ENCODE data around the gene YWHAG.
"Not testable (repeated sequence)": the region's sequence is repeated elsewhere in the genome, so short reads cannot be mapped to it uniquely, and the experiment has no call there.

The YWHAG gene

DNA sequence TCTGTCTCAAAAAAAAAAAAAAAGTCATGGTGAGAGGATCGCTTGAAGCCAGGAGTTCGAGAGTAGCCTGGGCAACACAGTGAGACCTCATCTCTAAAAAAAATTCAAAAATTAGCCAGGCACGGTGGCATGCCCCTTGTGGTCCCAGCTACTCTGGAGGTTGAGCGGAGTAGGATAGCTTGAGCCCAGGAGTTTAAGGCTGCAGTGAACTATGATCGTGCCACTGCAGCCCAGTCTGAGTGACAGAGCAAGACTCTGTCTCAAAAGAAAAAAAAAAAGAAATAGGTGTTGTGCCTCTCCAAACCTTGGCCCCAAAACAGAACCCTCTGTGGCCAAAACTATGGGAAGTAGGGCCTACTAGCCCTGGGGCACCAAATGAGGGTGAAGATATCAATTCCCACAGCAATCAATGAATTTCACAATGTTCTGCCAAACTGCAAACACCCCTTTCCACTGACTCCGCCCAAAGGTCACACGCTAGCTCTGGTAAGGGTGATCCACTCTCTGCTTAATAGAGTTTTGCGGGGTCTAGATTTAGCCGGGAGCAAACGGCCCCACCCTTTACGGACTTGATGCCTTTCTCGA, 33.8 kb upstream of the YWHAG start:
- Mint-ChIP-seq H3K36me3 (ENCODE audit: low read depth) (no peaks in the 10 kb centered on the region), H3K4me1 (peaks cover 27% of the 10 kb centered on the region), H3K4me3 (peak overlapping the region; percentile 75), H3K27ac (peak overlapping the region; percentile 95), H3K27me3 (no peaks in the 10 kb centered on the region), H3K9me3 (no peaks in the 10 kb centered on the region)
- ATAC-seq (no peak), DNase-seq (no peak)

DNA sequence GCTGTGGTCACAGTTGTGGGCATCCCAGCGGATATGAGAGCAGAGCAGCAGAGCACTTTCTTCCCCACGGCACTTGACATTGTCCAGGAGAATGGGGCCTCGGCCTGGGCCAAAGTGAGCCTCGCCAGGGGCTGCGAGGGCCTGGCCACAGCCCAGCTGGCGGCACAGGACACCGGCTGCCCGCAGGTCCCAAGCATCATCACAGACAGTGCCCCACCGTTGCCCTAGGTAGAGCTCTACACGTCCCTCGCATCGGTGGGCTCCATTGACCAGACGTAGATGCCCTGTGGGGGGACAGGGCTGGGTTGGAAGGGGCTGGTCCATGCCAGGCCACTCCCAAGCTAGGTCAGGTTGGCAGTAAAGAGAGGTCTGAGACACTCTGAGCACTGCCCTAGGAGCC, 31.3 kb upstream of the YWHAG start:
- no peaks in the 10 kb centered on the region for H3K9me3 Mint-ChIP-seq
- no peaks in the 10 kb centered on the region for H3K27me3 Mint-ChIP-seq
- peaks cover 20% of the 10 kb centered on the region for H3K4me1 Mint-ChIP-seq
- H3K4me3 Mint-ChIP-seq = no peak overlapping the region
- ATAC-seq = no peak
- DNase-seq = no peak
- H3K27ac Mint-ChIP-seq = no peak overlapping the region
- H3K36me3 Mint-ChIP-seq (ENCODE audit: low read depth) = no peaks in the 10 kb centered on the region

DNA sequence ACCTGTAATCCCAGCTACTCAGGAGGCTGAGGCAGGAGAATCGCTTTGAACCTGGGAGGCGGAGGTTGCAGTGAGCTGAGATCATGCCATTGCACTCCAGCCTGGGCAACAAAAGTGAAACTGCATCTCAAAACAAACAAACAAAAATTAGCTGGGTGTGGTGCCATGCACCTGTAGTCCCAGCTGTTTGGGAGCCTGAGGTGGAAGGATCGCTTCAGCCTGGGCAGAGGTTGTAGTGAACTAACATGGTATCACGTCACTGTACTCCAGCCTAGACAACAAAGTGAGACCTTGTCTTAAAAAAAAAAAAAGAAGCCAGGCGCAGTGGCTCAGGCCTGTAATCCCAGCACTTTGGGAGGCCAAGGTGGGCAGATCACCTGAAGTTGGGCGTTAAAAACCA, 29.0 kb upstream of the YWHAG start:
- not testable (repeated sequence) for H3K27me3 Mint-ChIP-seq; H3K4me3 Mint-ChIP-seq; H3K9me3 Mint-ChIP-seq; ATAC-seq; DNase-seq; H3K36me3 Mint-ChIP-seq (ENCODE audit: low read depth); H3K27ac Mint-ChIP-seq
- peaks cover 13% of the 10 kb centered on the region for H3K4me1 Mint-ChIP-seq

DNA sequence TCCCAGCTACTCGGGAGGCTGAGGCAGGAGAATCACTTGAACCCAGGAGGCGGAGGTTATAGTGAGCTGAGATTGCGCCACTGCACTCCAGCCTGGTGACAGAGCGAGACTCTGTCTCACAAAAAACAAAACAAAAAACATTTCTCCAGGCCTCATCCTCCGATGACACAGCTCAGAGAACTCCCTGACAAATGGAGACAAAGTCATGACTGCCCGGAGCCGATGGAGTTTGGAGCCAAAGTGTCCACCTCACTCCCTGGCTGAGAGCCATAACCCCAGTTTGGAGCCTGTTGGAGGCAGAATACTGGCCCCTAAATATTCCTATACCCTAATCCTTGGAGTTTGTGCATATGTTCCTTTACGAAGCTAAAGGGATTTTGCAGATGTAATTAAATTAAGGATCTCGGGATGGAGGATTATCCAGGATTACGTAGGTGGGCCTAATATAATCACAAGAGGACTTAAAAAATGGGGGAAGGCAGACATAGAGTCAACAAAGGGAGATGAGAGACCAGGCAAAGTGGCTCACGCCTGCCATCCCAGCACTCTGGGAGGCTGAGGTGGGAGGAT, 28.0 kb upstream of the YWHAG start:
- H3K27me3 Mint-ChIP-seq = no peaks in the 10 kb centered on the region
- no peak overlapping the region for H3K27ac Mint-ChIP-seq
- no peaks in the 10 kb centered on the region for H3K9me3 Mint-ChIP-seq
- no peaks in the 10 kb centered on the region for H3K36me3 Mint-ChIP-seq (ENCODE audit: low read depth)
- ATAC-seq = no peak
- H3K4me1 Mint-ChIP-seq = peaks cover 5% of the 10 kb centered on the region
- no peak overlapping the region for H3K4me3 Mint-ChIP-seq
- no peak for DNase-seq

DNA sequence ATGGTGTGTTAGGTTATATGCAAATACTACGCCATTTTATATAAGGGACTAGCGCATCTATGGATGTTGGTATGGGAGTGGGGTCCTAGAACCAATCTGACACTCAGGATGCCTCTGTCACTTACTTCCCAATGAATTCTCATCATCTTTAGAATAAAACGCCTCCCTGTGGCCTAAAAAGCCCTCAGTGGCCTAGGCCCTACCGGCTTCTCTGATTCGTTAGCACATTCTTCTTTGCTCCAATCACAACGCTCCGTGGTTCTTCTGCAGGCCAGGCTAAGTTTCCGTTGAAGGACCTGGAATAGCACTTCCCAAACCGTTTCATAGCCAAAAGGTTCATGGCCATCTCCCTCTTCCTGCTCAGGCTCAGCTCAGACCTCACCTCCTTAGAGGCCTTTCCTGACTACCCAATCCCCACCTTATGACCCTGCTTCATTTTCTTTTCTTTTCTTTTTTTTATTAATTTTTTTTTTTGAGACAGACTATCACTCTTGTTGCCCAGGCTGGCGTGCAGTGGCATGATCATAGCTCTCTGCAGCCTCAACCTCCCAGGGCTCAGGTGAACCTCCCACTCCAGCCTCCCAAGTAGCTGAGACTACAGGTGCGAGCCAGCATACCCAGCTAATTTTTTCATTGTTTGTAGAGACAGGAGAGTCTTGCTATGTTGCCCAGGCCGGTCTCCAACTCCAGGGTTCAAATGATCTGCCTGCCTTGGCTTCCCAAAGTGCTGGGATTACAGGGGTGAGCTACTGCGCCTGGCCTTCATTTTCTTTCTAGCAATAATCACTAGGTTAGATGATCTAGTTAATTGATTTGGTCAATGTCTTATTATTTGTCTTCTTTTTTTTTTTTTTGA, 24.5 kb upstream of the YWHAG start:
- Mint-ChIP-seq H3K27ac (no peak overlapping the region), H3K9me3 (no peaks in the 10 kb centered on the region), H3K4me1 (peaks cover 13% of the 10 kb centered on the region), H3K36me3 (ENCODE audit: low read depth) (no peaks in the 10 kb centered on the region), H3K4me3 (no peak overlapping the region), H3K27me3 (no peaks in the 10 kb centered on the region)
- no peak for DNase-seq
- ATAC-seq = no peak

DNA sequence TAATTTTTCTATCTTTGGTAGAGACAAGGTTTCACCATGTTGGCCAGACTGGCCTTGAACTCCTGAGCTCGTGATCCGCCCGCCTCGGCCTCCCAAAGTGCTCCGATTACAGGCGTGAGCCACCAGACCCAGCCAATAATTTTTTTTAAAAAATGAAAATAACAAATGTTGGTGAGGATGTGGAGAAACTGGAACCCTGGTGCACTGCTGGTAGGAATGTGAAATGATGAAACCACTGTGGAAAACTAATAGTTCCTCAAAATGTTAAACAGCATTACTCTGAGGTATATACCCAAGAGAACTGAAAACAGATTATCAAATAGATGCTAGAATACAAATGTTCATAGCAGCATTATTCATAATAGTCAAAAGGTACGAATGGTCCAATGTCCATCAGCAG, 23.0 kb upstream of the YWHAG start:
- Mint-ChIP-seq H3K9me3 (no peaks in the 10 kb centered on the region), H3K27ac (no peak overlapping the region), H3K4me3 (no peak overlapping the region)

DNA sequence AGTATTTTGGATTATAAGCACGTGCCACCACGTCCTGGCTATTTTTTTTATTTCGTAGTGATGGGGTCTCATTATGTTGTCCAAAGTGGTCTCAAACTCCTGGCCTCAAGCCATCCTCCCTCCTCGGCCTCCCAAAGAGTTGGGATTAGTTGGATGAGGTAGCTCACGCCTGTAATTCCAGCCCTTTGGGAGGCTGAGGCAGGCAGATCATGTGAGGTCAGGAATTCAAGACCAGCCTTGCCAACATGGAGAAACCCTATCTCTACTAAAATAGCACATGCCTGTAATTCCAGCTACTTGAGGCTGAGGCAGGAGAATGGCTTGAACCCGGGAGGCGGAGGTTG, 21.8 kb upstream of the YWHAG start:
- no peak for ATAC-seq
- H3K27me3 Mint-ChIP-seq = no peaks in the 10 kb centered on the region

More for the DNA sequence above, 23.0 kb upstream of the YWHAG start:
- ATAC-seq = no peak
- Mint-ChIP-seq H3K27me3 (no peaks in the 10 kb centered on the region), H3K4me1 (peaks cover 13% of the 10 kb centered on the region), H3K36me3 (ENCODE audit: low read depth) (no peaks in the 10 kb centered on the region)
- DNase-seq = no peak

DNA sequence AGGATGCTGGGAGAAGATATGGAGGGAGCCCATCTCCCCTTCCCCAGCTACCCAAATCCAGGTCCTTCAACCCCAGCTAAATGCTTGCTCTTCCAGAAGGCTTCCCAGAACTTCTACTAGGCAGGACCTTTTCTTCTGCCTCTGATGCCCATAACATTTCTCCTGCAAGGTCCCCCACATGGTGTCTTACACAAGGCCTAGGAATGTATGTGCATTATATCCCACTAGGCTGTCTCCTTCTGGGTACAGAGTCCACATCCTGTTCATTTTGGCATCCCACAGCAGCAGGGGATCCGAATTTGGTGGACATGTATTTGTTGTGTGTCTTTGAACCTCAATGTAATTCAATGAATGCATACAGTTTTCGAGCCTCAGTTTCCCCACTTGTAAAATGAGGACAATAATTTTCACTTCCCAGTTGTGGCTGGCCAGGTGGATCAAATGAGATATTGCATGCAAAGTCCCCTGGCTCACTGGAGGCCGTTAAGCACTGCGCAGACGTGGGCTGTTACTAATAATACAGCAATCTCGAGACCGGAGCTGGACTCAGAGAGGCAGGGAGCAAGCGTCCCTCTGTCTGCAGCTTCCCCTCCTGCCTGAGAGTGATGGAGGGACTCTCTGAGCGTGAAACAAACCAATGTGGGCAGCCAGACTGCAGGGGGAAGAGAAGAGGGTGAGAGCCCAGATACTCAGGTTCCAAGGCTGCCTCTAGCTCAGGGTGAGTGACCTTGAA, 18.6 kb upstream of the YWHAG start:
- Mint-ChIP-seq H3K27me3 (peaks cover 8% of the 10 kb centered on the region), H3K4me1 (peaks cover 13% of the 10 kb centered on the region), H3K36me3 (ENCODE audit: low read depth) (no peaks in the 10 kb centered on the region), H3K27ac (no peak overlapping the region), H3K4me3 (no peak overlapping the region), H3K9me3 (no peaks in the 10 kb centered on the region)
- no peak for DNase-seq
- ATAC-seq = no peak

More for the DNA sequence above, 21.8 kb upstream of the YWHAG start:
- peaks cover 13% of the 10 kb centered on the region for H3K4me1 Mint-ChIP-seq
- H3K4me3 Mint-ChIP-seq = peak overlapping the region; percentile 66
- H3K36me3 Mint-ChIP-seq (ENCODE audit: low read depth) = no peaks in the 10 kb centered on the region
- no peaks in the 10 kb centered on the region for H3K9me3 Mint-ChIP-seq
- H3K27ac Mint-ChIP-seq = peak overlapping the region; percentile 56
- no peak for DNase-seq

DNA sequence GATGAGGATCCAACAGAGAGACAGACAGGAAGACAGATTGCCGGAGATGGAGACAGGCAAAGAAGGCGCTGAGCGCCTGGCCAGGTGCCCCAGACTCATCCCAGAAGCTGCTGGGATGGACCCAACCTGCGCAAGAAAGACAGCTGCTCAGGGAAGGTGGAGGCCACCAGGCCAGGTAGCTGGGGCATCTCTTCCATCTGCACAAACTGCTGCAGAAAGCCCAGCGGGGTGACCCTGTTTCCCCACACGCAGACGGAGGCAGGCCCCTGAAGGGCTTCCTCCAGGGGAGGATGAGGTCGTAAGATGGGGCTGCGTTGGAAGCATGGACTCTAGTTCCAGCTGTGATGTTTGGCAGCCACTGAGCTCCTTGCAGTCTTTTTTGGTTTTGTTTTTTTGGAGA, 16.5 kb upstream of the YWHAG start:
- peaks cover 9% of the 10 kb centered on the region for H3K4me1 Mint-ChIP-seq
- H3K27ac Mint-ChIP-seq = no peak overlapping the region
- no peaks in the 10 kb centered on the region for H3K36me3 Mint-ChIP-seq (ENCODE audit: low read depth)
- peaks cover 12% of the 10 kb centered on the region for H3K27me3 Mint-ChIP-seq
- H3K4me3 Mint-ChIP-seq = no peak overlapping the region
- DNase-seq (no peak), ATAC-seq (no peak)
- H3K9me3 Mint-ChIP-seq = no peaks in the 10 kb centered on the region

DNA sequence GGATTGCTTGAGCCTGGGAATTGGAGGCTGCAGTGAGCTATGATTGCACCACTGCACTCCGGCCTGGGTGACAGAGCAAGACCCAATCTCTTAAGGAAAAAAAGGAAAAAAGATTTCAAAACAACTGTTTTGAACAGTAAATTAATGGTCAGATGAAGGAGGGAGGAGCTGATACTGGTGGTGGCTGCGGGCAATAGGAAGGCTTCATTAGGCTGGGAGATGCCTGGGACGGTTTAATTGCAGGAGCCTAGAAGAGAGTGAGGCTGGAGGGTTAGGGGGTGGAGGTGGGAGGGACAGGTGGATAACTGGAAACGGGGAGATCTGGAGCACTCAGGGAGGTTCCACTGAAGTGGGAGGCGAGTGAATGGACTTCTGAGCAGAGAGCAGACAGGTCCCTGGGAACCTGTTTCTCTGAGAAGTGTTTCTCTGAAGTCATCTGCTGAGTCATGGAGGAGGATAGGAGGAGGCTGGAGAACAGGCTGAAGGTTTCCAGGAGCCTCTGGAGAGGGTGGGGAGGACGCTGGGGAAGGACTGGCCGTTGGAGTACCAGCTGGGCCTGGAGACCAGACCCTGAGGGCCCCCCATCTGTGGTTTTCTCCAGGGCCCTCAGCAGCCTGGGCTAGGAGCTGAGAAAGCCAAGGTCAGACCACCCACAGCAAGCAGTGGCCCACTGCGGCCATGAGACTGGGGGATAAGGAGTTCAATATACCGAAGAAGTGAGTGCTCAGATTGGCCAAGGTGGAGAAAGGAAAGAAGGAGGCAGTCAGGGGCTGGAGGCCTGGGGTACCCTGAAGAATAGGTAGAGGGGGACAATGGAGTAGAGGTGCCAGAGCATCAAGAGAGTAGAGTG, 14.4 kb upstream of the YWHAG start:
- Mint-ChIP-seq H3K36me3 (ENCODE audit: low read depth) (no peaks in the 10 kb centered on the region), H3K4me3 (no peak overlapping the region)
- ATAC-seq = no peak

DNA sequence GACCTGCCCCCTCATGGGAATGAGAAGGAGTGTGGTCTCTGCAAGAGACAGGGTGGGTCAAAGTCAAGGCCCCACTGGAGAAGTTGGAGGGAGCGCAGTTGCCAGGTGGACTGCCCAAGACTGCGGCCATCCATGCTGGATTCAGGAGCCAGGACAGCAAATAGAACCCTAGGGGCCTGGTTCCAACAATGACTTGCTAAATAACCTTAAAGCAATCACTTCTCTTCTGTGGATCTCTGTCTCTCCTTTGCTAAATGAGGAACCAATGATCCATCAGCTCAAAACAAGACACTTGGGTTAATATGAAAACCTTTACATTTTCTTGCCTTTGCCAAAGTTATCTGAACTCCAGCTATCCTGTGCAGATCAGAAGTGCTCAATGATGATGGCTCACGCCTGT, 12.6 kb upstream of the YWHAG start:
- Mint-ChIP-seq H3K4me1 (no peaks in the 10 kb centered on the region), H3K27ac (no peak overlapping the region), H3K4me3 (no peak overlapping the region), H3K27me3 (peaks cover 15% of the 10 kb centered on the region), H3K9me3 (no peaks in the 10 kb centered on the region), H3K36me3 (ENCODE audit: low read depth) (no peaks in the 10 kb centered on the region)
- ATAC-seq (no peak), DNase-seq (no peak)

More for the DNA sequence above, 14.4 kb upstream of the YWHAG start:
- Mint-ChIP-seq H3K9me3 (no peaks in the 10 kb centered on the region), H3K27ac (no peak overlapping the region), H3K4me1 (no peaks in the 10 kb centered on the region), H3K27me3 (peaks cover 12% of the 10 kb centered on the region)
- DNase-seq = no peak

DNA sequence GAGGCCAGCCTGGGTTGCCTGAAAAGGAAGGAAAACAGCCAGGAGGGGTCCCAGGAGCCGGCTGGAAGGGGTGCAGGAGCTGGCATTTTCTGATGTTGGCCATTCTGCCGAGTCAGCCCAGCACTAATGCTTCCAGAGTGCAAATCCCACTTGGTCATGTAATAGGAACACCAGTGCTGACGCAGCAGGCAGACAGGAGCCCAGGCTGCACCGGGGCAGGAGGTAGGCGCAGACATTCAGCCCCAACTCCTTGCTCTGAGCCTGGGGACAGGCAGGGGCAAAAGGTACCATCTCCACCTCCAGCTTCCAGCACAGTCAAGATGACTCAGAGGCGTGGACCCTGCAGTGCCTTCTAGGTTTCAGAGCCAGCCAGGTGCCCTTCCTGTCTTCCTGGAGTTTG, 10.2 kb upstream of the YWHAG start:
- Mint-ChIP-seq H3K4me1 (peaks cover 11% of the 10 kb centered on the region), H3K9me3 (no peaks in the 10 kb centered on the region), H3K4me3 (no peak overlapping the region), H3K36me3 (ENCODE audit: low read depth) (no peaks in the 10 kb centered on the region), H3K27me3 (peaks cover 15% of the 10 kb centered on the region), H3K27ac (no peak overlapping the region)
- no peak for ATAC-seq
- no peak for DNase-seq

DNA sequence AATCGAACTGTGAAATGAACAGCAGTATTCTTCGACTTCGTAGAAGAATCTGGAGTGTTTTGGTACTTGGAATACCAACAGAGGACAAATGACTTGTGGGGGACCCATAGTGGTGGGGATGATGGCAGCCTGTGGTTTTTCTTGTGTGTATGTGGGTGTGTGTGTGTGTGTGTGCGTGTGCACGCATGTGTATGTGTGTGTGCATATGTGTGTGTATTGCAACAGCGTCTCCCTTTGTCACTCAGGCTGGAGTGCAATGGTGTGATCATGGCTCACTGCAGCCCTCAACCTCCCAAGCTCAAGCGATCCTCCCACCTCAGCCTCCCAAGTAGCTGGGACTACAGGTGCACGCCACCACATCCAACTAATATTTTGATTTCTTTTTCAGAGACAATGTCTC, 9.4 kb upstream of the YWHAG start:
- H3K36me3 Mint-ChIP-seq (ENCODE audit: low read depth) = no peaks in the 10 kb centered on the region
- no peak for DNase-seq
- ATAC-seq = no peak
- H3K4me1 Mint-ChIP-seq = peaks cover 14% of the 10 kb centered on the region
- H3K4me3 Mint-ChIP-seq = no peak overlapping the region
- peaks cover 10% of the 10 kb centered on the region for H3K27me3 Mint-ChIP-seq
- H3K27ac Mint-ChIP-seq = no peak overlapping the region
- no peaks in the 10 kb centered on the region for H3K9me3 Mint-ChIP-seq

DNA sequence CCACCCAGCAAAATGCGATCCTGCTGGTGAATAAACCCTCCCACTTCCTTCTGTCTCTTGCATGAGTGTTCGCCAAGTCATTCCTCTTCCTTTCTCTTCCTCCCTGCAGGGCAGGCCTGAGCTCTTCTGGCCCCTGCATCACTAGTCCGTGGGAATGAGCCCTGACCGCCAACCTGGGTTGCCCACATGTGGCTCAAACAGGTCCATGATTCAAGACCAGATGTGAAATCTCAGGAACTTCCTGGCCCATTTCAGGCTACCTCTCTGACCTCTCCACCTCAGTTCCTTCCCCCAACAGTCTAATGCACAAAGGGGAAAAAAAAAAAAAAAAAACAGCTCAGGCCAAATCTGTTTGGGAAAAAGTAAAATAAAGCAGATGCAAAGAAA, 5.4 kb upstream of the YWHAG start:
- no peak for DNase-seq
- peaks cover 23% of the 10 kb centered on the region for H3K4me1 Mint-ChIP-seq
- H3K27ac Mint-ChIP-seq = no peak overlapping the region
- H3K36me3 Mint-ChIP-seq (ENCODE audit: low read depth) = no peaks in the 10 kb centered on the region
- no peak for ATAC-seq
- no peak overlapping the region for H3K4me3 Mint-ChIP-seq
- H3K27me3 Mint-ChIP-seq = peaks cover 3% of the 10 kb centered on the region
- no peaks in the 10 kb centered on the region for H3K9me3 Mint-ChIP-seq

Data from activated naive CD8-positive, alpha-beta T cell treated with anti-CD3 and anti-CD28 coated beads, Interleukin-2, amount 50 U/mL, for 24 hours (primary cell).